GM12875 (cell line): ENCODE measurements around the gene ZNF606.
"Not testable (repeated sequence)": the region's sequence is repeated elsewhere in the genome, so short reads cannot be mapped to it uniquely, and the experiment has no call there.

Experiments
- H3K4me3 ChIP-seq: one replicate; pipeline ENCODE4 v1.5.1; 2011; ENCODE audit warnings: low read depth, low read length, control low read depth
- CTCF ChIP-seq: IDR thresholded peaks from 2 replicates; pipeline ENCODE4 v1.5.1; 2011; ENCODE audit warnings: low read depth, mild to moderate bottlenecking, control low read depth, inconsistent platforms, low read length, moderate library complexity, borderline replicate concordance; ENCODE audit not compliant: insufficient read depth

ZNF606 gene

GRCh38 chr19:58010507-58010906 lies 7.9 kb upstream of the ZNF606 start:
- no peak for TF ChIP-seq CTCF
- H3K4me3 ChIP-seq = no peak overlapping the region

- TF ChIP-seq CTCF = no peak
Measured at GRCh38 chr19:58009666-58010301, 7.2 kb upstream of the ZNF606 start.

GRCh38 chr19:58009301-58009665 lies 6.7 kb upstream of the ZNF606 start:
- peak overlapping the region; percentile 51 for H3K4me3 ChIP-seq
- no peak for TF ChIP-seq CTCF

More at GRCh38 chr19:58009666-58010301, 7.2 kb upstream of the ZNF606 start:
- H3K4me3 ChIP-seq = peak overlapping the region; percentile 51

GRCh38 chr19:58008877-58009276 lies 6.3 kb upstream of the ZNF606 start:
- H3K4me3 ChIP-seq = not testable (repeated sequence)

GRCh38 chr19:58007285-58007684 lies 4.7 kb upstream of the ZNF606 start:
- H3K4me3 ChIP-seq = no peak overlapping the region
- TF ChIP-seq CTCF = no peak

- TF ChIP-seq CTCF = no peak
- H3K4me3 ChIP-seq = peak overlapping the region; percentile 96
Measured at GRCh38 chr19:58003174-58003828, 681 bp upstream of the ZNF606 start.

GRCh38 chr19:58001895-58002369 lies 688 bp downstream of the ZNF606 start:
- TF ChIP-seq CTCF = no peak
- H3K4me3 ChIP-seq = peak overlapping the region; percentile 96
